Measurements from ENCODE around the gene ZNF831.

GRCh38 chr20:59231124-59231804 lies 67.6 kb downstream of the ZNF831 start:
- TF ChIP-seq POLR2A (IDR thresholded peaks at IDR 0.05): no peak
- no peak for TF ChIP-seq CTCF (IDR thresholded peaks at IDR 0.05)
- TF ChIP-seq POLR2AphosphoS5 (IDR thresholded peaks at IDR 0.05): no peak
- no peak for TF ChIP-seq EP300 (IDR thresholded peaks at IDR 0.05)
